Frontal cortex (tissue), 4 donors: Measurements from ENCODE around the gene TRPC3. TPM values are rescaled to one million over a fixed set of nuclear protein-coding genes. Genes with fewer than 3 reads are reported as not detected.

Experiments
- DNase-seq, 2 donors: peaks; one replicate each; pipeline ENCODE4 v3.0.0; 2012; ENCODE audit warnings: low spot score in 2 of 2
- FAIRE-seq: peaks from 2 replicates; lab custom pipeline; 2012; peaks lifted over from hg19 to GRCh38; lab: Jason Lieb, UNC
- total RNA-seq: library from RNA; depleted of rRNA; stranded (reverse); fragments of >200 nt; gene quantifications from one replicate; pipeline ENCODE4 v1.2.3, GENCODE V29; 2014
- donor health status: control.
- donor health status: control.
- donor health status: control.

TRPC3 gene
- total RNA-seq, result 9.4 TPM

DNA sequence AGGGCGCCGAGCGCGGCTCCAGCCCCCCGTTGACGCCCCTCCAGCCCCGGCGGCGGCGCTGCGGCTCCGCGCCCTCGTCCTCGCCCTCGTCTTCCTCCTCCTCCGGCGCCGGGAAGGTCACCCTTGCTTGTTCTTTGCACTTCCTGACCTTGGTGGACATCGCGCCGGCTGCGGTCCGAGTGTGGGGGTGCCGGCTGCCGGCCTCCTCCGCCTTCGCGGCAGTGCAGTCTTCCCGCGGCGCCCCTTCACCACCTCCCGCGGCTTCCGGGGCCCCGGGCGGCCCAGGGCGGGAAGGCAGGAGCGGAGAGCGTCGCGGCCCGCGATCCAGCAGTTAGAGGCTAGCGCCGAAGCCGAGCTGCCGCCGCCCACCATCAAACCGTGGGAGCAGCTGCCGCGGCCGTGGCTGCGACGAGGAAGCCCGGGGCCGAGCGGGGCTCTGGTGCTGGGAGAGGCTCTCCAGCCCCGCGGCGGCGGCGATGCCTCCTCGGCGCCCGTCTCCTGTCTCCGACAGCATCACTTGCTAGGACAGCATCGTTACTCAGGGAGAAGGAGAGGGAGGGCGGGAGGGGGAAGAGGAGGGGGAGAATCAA lies at the start of gene TRPC3:
Gene TRPC3 (minus strand): TSS at position 540 of the 590 bp plus-strand sequence. CDS start 380 bp downstream, at position 160.
- no peak for FAIRE-seq
- DNase-seq, result peak; percentile 48 to 54

DNA sequence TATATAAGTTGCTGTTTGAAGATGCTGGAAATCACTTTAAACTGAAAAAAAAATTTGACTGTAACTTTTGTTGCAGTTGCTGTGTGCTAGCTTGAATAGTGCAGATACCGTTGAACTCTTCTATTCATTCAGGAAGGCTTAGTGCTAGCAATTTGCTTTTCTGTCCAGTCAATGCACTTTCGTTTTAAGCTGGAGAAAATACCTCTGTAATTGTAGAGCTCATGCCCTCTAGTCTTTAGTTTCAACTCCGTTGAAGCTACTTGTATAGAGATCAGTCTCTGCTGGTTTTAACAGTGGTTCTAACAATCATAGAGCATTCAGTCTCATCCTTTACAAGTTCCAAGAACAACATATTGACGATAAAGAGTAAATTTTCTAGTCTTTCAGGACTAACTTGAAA lies 49.0 kb upstream of the TRPC3 start:
- DNase-seq, result no peak
- FAIRE-seq, result no peak

DNA sequence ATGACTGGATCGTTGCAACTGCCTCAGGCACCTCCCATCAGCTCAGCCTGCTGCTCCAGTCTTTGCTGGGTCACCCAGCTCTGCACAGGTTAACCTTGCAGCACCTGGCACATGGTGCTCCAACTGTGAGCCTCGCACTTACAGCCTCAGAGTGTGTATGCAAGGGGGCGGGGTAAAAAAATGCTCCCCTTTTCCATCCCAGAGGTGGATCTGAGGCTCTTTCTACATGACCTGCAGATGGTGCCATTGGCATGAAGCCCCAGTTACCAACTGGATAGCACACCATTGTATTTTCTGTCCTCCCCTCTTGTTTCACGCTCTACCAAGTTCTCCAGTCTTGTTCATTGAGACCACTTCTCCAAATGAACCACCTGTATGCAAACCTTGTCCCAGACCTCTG lies 46.2 kb upstream of the TRPC3 start:
- FAIRE-seq (no peak), DNase-seq (no peak)

DNA sequence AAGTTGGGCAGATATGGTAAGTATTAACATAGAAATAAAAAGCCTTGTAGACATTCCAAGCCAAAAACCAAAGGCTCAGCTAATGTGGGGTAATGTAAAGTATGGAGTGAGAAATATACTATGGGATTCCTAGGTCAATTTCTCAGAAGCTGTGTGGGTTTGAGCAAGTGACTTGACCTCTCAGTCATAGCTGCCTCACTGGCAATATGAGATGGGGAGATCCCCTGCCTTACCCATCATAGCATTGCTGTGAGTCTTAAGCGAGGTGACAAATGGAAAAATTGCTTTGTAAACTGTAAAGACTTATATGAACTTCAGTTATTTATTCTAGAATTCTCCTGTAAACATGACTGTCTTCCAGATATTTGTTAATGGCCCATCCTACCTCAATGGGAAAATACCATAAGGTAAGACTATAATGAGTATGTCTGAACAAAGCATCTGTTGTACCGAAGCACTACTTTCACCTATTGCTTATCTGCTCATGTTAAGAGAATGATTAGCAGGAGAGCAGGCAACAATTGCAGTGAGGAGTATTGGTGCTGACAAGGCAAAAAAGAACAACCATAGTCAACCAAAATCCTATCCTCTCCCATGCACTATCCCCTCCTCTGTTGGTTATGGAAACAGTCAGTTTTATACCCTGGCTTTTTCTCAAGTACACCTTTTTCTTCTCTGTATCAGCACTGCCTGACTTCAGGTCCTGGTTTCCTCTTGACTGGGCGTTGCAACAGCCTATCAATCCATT lies 44.1 kb upstream of the TRPC3 start:
- no peak for DNase-seq
- no peak for FAIRE-seq

DNA sequence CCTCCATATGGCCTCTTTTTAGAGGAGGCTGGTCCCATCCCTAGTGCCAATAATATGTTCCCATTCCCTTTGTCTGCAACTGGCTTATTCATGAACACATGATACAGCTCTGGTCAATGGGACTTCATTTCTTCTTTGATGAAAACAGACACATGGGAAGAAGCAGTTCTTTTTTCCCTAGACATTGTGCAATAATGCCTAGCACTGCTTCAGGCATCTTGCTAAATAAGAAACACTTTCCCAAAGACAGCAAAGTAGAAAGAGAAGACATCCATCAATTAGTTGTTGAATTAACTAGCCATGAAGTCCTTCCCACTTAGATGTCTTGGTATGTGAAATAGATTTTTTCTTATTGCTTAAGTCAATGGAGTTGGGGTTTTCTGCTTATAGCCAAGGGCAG lies 40.1 kb upstream of the TRPC3 start:
- DNase-seq (no peak), FAIRE-seq (no peak)

DNA sequence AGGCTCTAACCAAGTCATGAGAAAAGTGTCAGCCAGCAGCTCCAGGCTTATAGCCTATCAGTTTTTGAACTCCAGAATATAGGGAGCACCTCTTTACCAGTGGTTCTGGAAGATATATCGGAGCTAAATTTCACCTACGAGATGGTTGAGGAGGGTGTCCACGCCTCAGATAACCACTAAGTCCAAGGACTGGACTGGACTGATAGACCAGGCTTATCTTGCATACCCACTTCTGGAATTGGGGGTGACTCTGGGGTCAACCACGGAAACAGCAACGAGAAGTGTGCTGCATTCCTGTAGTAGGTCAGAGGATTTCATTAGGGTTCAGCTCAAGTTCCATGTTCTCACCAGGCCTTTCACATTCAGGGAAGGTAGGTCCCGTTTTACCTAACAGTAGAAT lies 38.6 kb upstream of the TRPC3 start:
- DNase-seq (no peak), FAIRE-seq (no peak)

DNA sequence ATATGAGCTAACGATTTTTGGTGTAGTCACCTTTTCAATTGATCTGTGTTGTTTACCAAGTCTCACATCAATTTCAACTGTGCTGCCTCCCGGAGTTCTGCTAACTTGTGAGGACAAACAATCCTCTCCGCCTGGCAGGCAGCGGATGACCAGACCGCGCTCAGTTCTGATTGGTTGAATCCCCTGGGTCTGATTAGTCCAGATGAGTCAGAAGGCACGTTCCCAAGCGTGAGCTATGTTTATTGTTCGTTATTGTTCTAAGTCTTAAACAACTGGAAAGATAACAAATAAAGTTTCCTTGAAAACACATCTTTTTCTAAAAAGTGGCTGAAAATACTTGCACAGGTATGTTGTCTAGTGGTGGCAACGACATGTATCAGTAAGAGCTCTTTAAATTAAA lies 37.9 kb upstream of the TRPC3 start:
- FAIRE-seq, result no peak
- DNase-seq, result no peak

DNA sequence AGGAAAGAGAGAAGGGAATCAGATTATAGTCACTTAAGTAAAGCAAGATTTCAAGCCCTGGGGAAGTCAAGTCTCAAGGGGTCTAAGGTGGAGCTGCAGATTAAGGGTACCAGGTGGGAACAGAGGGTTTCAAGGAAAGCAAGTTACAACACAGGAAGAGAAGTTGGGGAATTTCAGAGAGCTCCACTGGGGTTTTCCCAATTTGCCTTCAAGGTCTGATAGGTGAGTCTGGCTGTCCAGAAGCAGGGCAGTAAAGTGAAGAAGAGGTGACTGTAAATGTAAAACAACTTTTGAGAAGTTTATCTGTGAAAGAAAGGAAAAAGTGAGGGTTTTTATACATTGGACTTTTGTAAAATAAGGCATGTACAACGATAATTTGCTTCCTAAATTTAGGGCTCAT lies 37.1 kb upstream of the TRPC3 start:
- FAIRE-seq (no peak), DNase-seq (no peak)

DNA sequence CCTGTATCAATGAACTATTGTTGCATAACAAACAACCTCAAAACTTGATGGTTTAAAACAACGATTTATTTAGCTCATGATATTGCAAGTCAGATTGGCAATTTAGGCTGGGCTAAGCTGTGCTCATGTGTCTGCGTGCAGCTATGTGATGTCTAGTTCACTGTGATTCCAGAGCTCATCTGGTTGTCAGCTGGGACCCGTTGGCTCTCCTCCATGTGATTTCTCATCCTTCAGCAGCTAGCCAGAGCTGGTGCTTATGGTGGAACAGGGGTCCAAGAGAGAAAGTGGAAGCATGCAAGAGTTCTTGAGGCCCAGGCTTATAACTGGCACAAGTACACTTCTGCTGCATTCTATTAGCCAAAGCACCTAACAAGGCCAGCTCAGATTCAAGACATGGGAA lies 28.8 kb upstream of the TRPC3 start:
- DNase-seq (no peak), FAIRE-seq (no peak)

DNA sequence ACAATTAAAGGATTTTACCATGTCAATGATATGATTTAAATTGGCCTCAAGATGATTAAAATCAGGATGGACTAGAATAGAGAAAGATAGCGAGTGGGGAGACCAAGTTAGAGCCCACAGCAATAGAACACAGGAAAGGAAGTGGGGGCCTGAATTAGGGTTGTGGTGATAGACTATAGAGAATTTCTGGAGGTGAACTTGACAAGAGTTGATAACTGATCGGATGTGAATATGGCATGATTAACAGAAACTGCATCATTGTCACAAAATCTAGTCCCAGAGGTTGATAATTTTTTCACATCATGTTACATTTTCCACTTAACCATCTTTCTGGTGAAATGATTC lies 26.3 kb upstream of the TRPC3 start:
- FAIRE-seq, result no peak
- DNase-seq, result no peak

DNA sequence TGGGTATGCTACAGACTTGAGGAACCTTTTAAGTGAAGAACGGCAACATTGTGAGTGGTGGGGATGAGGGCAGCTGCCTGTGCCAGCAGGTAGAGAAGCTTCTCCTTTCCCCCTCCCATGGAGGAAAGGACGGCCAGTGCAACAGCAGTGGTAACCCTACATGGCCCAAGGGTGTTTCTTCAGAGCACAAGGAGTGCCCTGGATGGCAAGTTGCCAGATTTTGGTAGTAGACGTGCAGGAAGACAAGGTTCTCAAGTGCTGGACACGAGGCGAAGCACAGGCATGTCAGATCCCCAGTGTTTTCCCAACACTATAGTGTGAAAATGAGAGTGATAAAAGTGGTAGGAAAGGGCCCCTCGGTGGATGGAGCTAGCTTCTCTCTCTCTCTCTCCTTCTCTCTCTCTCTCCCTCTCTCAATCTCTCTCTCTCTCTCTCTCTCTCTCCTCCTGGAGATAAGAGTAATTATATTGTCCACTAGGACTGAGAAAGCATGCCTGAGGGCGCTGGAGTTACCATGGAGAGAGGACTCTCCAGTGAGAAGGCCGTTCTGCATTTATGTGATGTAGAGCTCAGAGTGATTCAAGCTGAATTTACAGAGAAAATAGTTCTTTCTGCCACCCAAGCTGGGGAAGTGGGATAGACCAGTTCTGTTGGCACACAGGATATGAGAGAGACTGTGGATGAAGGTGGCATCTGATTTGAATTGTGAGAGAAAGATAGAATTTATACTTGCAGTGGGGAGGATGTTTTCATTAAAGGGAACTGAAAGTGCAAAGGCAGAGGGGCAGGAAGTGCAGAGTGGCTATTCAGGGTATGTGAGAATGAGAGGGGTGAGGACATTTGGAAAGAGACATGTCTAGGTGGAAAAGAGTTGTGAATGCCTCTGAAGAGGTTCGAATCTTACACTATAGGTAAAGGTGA lies 25.7 kb upstream of the TRPC3 start:
- FAIRE-seq (no peak), DNase-seq (no peak)

DNA sequence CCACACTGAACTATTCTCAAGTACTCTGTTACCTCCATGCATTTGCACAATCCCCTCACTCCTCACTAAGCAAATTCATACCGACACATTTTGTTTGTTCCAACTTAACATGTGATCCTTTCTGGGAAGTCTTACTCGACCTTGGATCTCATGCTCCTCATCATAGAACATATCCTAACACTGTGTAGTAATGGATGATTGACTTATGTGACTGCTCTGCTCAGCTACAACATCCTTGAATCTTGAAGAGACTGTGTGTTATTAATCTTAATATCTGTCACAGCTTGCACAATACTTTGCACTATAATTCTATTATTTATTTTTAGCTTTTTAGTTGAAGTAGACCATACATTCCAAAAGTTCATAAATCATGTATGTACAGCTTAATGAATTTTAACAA lies 23.9 kb upstream of the TRPC3 start:
- no peak for DNase-seq
- FAIRE-seq, result no peak

DNA sequence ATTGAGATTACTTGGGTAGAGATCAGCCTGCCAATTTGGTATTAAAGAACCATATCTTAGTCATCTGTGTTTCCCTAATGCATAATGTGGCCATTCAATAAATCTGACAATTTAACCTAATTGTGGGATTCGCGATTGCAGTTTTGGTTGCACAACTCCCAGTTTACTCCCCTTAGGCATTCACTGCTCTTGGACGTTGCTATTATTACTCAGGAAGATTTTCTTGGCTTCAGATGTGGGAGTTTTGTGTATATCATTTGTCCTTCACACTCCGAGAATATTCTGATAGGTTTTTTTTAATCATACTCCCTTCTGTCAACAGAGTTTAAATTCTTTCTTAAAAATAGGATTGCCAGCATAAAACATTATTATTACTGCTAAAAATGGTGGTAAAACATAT lies 22.0 kb upstream of the TRPC3 start:
- DNase-seq, result no peak
- FAIRE-seq, result no peak

DNA sequence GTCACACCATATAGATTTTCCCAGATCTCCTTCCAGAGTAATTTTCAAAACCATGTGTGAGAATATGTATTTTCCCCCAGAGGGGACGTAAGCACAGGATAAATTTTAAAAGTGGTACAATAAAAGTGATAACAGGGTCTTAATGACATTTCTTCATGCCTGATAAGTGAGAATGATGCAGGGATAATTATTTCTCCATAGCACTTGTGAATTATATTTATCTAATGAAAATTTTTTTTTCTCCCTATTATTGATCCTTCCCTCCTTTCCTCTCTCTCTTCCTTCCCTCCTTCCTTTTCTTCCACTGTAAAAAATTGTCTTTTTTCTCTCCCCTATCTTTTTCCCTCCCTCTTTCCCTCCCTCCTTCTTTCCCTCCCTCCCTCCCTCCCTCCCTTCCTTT lies 17.0 kb upstream of the TRPC3 start:
- FAIRE-seq (no peak), DNase-seq (no peak)

DNA sequence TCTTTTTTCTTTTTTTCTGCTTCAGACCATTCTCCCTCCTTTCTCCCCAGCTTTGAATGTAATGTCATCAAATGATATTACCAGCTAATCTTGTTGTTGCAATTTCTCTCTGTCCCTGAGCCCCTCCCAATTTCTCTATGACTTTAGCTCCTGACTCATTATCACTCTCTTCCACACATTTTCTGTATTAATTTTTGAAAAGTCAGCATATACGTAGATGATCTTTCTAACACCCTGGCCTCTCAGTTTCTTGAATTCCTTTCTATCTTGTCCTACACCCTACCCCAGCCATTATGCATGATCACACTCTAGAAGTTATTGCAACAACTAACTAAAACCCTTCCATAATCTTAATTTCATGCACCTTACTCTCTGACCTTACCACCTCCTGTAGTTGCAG lies 13.1 kb upstream of the TRPC3 start:
- no peak for DNase-seq
- no peak for FAIRE-seq

DNA sequence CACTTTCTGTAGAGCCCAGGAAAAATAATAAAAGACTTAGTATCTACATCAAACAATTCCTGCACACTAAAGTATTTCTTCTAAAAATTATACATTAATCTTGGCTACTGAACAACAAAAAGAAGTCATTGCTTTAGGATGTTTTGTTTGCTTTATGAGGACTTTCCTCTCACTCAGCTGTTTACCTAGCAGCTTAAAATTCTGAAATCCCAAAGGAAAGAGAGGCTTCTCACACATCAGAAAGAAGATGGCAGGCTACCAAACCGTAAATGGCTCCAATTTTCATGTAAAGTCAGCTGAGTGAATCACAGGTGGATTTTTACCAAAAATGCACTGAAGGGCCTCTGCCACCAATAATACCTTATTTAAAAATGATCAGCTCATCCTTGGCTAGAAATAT lies 9.0 kb upstream of the TRPC3 start:
- FAIRE-seq, result no peak
- DNase-seq, result no peak

DNA sequence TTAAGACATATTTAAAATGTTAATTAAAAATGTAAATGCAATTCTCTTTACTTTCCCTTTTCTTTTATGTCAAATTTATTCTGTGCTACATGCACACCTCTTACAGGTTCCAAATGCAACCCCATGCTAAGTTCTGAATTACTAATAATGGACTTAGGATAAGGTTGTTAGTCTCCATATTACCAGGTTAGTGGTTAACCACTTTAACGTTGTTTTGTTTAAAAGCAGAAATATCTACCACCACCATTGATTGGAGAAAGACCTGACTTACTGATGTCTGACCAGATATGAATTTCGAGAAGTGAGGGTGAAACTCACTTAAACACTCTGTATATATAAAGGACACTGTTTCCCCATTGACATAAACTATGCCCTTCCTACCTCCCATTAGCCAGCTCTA lies 6.9 kb upstream of the TRPC3 start:
- no peak for FAIRE-seq
- DNase-seq, result no peak

DNA sequence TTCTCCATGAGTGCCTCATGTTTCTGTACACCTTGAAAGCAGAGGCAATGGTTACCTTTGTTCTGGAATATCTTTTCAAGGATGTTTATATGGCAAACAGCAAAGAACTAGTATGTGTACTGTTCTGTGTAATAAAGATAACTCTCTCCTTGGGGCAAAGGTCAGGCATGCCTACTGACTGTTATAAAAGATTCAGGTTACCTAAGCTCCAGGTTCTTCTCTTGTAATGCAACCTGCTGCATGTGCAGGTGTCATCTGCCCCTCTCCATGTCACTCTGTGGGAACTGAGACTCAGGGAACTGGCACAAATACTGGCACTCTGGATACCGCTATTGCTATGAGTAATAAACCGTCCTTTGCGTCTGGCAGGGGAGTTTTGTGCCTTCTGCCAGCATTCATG lies 5.4 kb upstream of the TRPC3 start:
- DNase-seq (no peak), FAIRE-seq (no peak)

DNA sequence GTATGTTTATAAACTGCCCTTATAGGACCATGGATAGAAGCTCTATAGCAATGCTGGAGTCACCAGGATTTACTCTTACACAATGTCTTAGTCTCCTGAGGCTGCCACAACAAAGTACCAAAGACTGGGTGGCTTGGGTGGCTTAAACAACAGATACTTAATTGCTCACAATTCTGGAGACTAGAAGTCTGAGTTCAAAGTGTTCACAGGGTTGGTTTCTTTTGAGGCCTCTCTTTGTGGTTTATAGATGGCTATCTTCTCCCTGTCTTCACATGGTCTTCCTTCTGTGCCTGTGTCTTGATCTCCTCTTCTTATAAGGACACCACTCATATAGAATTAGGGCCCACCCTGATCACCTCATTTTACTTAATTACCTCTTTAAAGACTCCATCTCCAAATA lies 2.0 kb upstream of the TRPC3 start:
- no peak for DNase-seq
- no peak for FAIRE-seq

DNA sequence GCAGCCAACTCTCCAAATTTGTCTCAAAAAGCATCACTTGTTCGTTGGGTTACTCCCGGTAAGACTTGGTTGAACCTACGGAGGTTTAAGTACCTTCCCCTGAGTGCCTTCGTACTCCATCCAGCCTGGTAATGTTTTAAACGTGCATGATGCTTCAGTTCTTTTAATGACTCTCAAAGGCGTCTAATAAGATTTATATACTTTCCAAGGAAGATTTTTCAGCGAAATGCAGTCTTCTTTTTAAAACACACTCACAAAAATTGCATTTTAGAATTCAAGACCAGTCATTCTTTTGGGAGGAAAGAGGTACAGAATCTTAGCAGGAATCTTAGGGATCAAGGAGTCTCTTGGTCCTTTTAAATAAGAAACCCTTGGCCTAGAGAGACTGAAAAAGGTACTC lies 430 bp upstream of the TRPC3 start:
- no peak for DNase-seq
- no peak for FAIRE-seq
